Tibial nerve (tissue), 4 donors: ENCODE data around the gene MAGEC1. TPM values are rescaled to one million over a fixed set of nuclear protein-coding genes. Genes with fewer than 3 reads are reported as not detected.

ENCODE experiments used
- DNase-seq, 2 donors: peaks; one replicate each; pipeline ENCODE4 v3.0.0-alpha.2; 2019; ENCODE audit warnings: low spot score in 2 of 2
- H3K27ac ChIP-seq, 4 donors: fragments of 200-600 bp; sonication (generic) in 3 of 4; one replicate each; pipeline ENCODE4 v1.5.1; 2017 to 2019; ENCODE audit warnings: mild to moderate bottlenecking in 1 of 4
- H3K27me3 ChIP-seq, 2 donors: fragments of 200-600 bp; sonication (generic) in 1 of 2; one replicate each; pipeline versions ENCODE4 v1.5.1 to v1.6.0; 2017 to 2019
- H3K36me3 ChIP-seq, 3 donors: fragments of 200-600 bp; sonication (generic); one replicate each; pipeline ENCODE4 v1.5.1; 2018 to 2019
- H3K4me1 ChIP-seq, 4 donors: fragments of 200-600 bp; sonication (generic) in 3 of 4; one replicate each; pipeline ENCODE4 v1.5.1; 2017 to 2019
- H3K4me3 ChIP-seq, 4 donors: fragments of 200-600 bp; sonication (generic) in 3 of 4; one replicate each; pipeline ENCODE4 v1.5.1; 2017 to 2019; ENCODE audit warnings: mild to moderate bottlenecking in 1 of 4, moderate library complexity in 1 of 4
- H3K9me3 ChIP-seq, 4 donors: fragments of 200-600 bp; sonication (generic) in 3 of 4; one replicate each; pipeline ENCODE4 v1.5.1; 2017 to 2019
- CTCF ChIP-seq, 5 experiments: fragments of 200-600 bp in 3 of 5; fragments of 450-650 bp in 2 of 5; sonication (generic) in 3 of 5; IDR thresholded peaks; one replicate each; pipeline ENCODE4 v1.5.1; 2016 to 2019; ENCODE audit warnings: antibody characterized with exemption in 5 of 5, mild to moderate bottlenecking in 3 of 5, moderate library complexity in 2 of 5
- EP300 ChIP-seq, 2 donors: sonication (generic); formaldehyde crosslinking; IDR thresholded peaks; one replicate each; pipeline ENCODE4 v1.6.1; 2017; ENCODE audit warnings: antibody characterized with exemption in 2 of 2, mild to moderate bottlenecking in 1 of 2
- POLR2A ChIP-seq, 2 donors: fragments of 450-650 bp; IDR thresholded peaks; one replicate each; pipeline ENCODE4 v1.6.1; 2017; ENCODE audit warnings: antibody characterized with exemption in 2 of 2, mild to moderate bottlenecking in 2 of 2, moderate library complexity in 2 of 2
- WGBS, 2 donors: methylation state at CpG; one replicate each; pipeline ENCODE4 v1.1.5; 2018; 5-methylcytosine and 5-hydroxymethylcytosine counted together
- total RNA-seq, 4 donors: library from RNA; depleted of rRNA; stranded (reverse); fragments of >200 nt; gene quantifications; one replicate each; pipeline ENCODE4 v1.1.0, GENCODE V29; 2016

Gene MAGEC1
- total RNA-seq, 4 donors from 2014 or later = not detected

GRCh38 chrX:141897690-141898089 is 6.0 kb upstream of the MAGEC1 start:
- TF ChIP-seq CTCF (IDR thresholded peaks at IDR 0.05) (no peak), POLR2A (IDR thresholded peaks at IDR 0.05) (no peak), EP300 (IDR thresholded peaks at IDR 0.05) (no peak)
- Histone ChIP-seq H3K9me3 (no peaks in the 10 kb centered on the region), H3K4me1 (no peaks in the 10 kb centered on the region), H3K27ac (no peak overlapping the region), H3K27me3 (no peaks in the 10 kb centered on the region), H3K4me3 (no peak overlapping the region), H3K36me3 (no peaks in the 10 kb centered on the region)
- DNase-seq = no peak
- WGBS, 2 donors = 83 to 89% methylated on average over 2 of the region's 2 CpGs

DNA sequence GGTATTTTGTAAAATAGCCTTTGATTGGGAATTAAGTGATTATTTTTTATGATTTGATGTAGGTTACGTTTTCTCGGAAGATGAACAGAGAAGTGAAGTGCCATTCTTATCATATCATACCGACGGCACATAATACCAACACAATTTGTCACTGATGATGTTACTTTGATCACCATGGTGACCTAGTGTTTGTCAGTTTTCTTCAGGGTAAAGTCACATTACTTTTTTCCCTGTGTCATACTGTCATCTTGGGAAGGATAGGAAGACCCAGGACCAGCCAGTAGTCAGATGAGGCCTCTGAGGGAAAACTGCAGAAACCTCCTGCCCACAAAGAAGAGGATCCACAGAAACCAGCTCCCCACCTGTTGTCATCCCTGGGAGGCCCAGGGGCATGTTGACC is 1.3 kb upstream of the MAGEC1 start:
- Histone ChIP-seq H3K36me3 (no peaks in the 10 kb centered on the region), H3K9me3 (no peaks in the 10 kb centered on the region), H3K27me3 (no peaks in the 10 kb centered on the region), H3K4me3 (no peak overlapping the region), H3K4me1 (no peaks in the 10 kb centered on the region), H3K27ac (no peak overlapping the region)
- TF ChIP-seq EP300 (IDR thresholded peaks at IDR 0.05) (no peak), POLR2A (IDR thresholded peaks at IDR 0.05) (no peak), CTCF (IDR thresholded peaks at IDR 0.05) (no peak)
- 70 to 94% methylated on average over 4 of the region's 4 CpGs for WGBS, 2 donors
- DNase-seq = no peak

DNA sequence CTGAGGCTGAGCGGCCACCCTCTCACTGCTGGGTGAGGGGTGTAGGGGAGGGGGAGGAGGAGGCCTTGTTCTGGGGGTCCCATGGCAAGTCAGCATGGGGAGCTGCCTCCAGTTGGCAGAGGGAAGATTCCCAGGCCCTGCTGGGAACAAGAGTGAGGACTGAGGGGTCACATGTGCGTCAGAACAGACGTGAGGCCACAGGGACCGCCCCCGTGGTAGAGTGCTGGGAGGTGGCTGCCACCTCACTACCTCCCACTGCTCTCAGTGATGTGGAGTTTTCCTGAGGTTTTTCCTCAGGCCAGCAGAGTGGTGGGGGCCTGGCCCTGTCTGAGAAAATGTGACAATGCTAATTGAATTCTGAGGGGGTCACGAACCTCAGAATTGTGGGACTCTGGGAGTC is 568 bp downstream of the MAGEC1 start:
- Histone ChIP-seq H3K27me3 (no peaks in the 10 kb centered on the region), H3K4me1 (no peaks in the 10 kb centered on the region), H3K36me3 (no peaks in the 10 kb centered on the region), H3K4me3 (no peak overlapping the region), H3K9me3 (no peaks in the 10 kb centered on the region), H3K27ac (no peak overlapping the region)
- no peak for DNase-seq
- no peak for TF ChIP-seq EP300 (IDR thresholded peaks at IDR 0.05)
- TF ChIP-seq POLR2A (IDR thresholded peaks at IDR 0.05) = no peak
- TF ChIP-seq CTCF (IDR thresholded peaks at IDR 0.05) = no peak
- 76 to 96% methylated on average over 4 to 6 of the region's 6 CpGs for WGBS, 2 donors

- Histone ChIP-seq H3K9me3 (no peaks in the 10 kb centered on the region), H3K36me3 (no peaks in the 10 kb centered on the region), H3K4me3 (no peak overlapping the region), H3K27me3 (no peaks in the 10 kb centered on the region), H3K27ac (no peak overlapping the region), H3K4me1 (no peaks in the 10 kb centered on the region)
- DNase-seq = no peak
- TF ChIP-seq POLR2A (IDR thresholded peaks at IDR 0.05) (no peak), EP300 (IDR thresholded peaks at IDR 0.05) (no peak), CTCF (IDR thresholded peaks at IDR 0.05) (no peak)
- 32 to 35% methylated on average over 3 of the region's 3 CpGs for whole genome bisulfite sequencing, 2 donors
Measured at GRCh38 chrX:141917801-141918200, 14.1 kb downstream of the MAGEC1 start.

GRCh38 chrX:141924293-141924692 is 20.6 kb downstream of the MAGEC1 start:
- TF ChIP-seq CTCF (IDR thresholded peaks at IDR 0.05) (no peak), POLR2A (IDR thresholded peaks at IDR 0.05) (no peak), EP300 (IDR thresholded peaks at IDR 0.05) (no peak)
- no peaks in the 10 kb centered on the region for H3K4me1 ChIP-seq
- 69 to 71% methylated on average over 2 of the region's 2 CpGs for WGBS, 2 donors

More at GRCh38 chrX:141924293-141924692, 20.6 kb downstream of the MAGEC1 start:
- Histone ChIP-seq H3K36me3 (no peaks in the 10 kb centered on the region), H3K9me3 (no peaks in the 10 kb centered on the region), H3K27me3 (no peaks in the 10 kb centered on the region), H3K4me3 (no peak overlapping the region), H3K27ac (no peak overlapping the region)
- no peak for DNase-seq
